RCC 7860 (cell line): ENCODE measurements around the gene MPRIP.

Source experiments
- DNase-seq: peaks from one replicate; pipeline ENCODE4 v3.0.0-alpha.2; 2015; ENCODE audit warnings: low spot score
- FAIRE-seq: peaks from 2 replicates; lab custom pipeline; 2012; peaks lifted over from hg19 to GRCh38; lab: Jason Lieb, UNC

Gene MPRIP

DNA sequence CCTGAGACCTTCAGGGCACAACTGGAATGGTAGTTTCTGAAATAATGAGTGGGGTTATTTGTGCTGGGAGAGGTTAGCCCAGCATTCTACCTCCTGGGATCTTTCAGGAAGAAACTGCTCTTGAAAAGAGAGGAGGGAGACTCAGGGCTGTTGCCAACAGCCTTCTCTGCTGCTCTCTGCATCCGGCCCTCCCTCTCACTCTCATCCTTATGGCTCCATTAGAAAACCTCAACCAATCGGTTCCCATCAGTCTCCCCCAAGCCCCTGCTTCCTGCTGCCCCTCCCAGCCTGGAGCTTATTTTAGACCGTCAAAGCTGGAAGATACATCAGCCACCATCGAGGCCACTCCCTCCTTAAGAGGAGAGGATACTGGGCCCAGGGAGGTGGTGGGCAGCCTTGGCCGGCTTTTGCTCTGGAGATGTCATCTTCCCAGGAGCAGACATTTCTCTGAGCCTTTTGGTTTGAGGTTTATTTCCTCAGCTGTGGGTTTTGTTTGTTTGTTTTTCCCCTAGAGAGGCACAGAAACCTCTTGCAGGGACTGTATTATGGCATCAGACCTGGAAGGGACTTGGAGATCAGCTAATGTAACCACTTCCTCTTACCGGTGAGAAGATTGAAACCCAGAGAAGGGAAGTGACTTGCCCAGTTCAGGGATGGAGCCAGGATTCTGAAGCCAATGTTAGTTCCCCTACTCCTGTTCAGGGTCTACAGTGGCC lies 2.7 kb downstream of the MPRIP start:
- FAIRE-seq (no peak), DNase-seq (peak; percentile 25)

DNA sequence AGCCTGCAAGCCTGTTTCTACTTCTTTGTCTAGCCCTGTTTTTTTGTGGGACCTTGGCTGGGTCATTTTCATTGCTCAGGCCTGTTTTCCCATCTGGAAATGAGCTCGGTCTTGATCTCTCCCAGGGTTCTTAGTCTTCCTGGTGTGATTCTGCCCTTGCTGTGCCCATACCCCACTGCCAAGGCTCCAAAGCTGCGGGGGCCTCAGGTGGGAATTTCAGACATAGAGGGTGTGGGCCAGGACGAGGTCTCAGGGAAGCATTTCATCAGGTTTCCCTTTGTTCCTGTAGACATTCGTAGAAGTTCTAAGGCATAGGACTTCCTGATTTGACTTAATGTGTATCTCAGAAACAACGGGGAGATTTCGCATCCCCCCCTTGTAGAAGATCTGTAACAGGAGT lies 5.8 kb downstream of the MPRIP start:
- DNase-seq: no peak
- FAIRE-seq: no peak

DNA sequence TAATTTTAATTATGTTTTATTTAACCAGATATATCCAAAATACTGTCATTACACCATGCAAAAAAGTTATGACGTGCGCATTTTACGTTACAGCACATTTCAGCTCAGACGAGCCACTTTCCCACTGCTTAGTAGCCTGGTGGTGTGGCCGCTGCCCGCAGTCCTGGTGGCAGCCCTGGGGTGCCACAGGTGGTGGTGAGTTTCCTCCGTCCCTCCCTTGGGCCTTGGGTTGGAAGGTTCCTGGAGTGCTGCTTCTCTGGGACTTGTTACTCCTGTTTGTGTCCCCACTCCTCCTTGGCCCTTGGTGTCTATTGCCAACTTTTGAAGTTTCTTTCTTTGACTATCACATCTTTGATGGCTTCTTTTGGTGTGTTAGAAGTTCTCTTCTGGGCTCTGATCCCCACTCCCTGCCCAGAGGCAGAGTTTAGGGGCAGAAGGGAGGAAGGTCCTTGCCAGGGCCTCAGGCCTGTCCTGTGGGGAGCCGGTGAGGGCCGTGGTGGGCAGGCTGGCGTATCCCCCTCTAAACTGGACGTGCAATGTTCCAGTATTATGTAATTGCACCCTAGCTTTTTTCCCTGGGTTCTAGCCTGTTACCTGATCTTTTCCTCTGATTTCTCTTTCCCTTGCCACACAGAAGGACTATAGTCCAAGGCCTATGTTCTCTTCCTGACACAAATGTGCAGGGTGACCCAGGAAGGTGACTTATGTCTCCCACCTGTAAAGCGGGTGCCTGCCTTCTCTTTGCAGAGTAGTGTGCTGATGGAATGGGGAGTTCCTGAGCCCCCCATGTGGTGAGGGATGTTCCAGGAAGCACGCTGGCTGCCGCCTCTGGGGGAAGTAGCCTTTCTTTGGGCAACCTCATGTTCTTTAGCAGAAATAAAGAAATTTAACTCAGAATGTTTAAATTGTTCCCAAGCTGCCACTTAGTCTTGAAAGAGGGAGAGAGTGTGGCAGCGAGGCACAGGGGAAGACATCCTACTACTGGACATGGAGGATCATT lies 8.4 kb downstream of the MPRIP start:
- no peak for FAIRE-seq
- no peak for DNase-seq

DNA sequence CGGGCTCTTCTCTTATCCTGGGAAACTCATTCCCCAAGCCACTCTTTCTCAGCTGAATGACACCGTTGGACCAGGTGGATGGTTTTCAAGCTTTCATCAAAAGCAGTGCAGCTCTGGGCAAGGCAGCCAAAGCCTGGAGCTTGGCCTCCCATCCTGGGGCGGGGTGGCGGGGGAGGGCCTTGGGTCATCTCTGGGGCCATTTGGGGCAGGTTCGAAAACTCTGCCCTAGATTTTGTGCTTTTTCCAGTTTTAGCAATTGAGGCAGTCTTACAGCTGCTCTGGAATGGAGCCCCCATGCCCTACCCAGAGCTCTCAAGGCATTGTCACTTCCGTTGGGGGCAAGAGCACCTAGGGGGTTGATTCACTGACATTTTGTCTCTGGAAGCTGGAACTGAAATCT lies 9.1 kb downstream of the MPRIP start:
- DNase-seq (no peak), FAIRE-seq (no peak)

DNA sequence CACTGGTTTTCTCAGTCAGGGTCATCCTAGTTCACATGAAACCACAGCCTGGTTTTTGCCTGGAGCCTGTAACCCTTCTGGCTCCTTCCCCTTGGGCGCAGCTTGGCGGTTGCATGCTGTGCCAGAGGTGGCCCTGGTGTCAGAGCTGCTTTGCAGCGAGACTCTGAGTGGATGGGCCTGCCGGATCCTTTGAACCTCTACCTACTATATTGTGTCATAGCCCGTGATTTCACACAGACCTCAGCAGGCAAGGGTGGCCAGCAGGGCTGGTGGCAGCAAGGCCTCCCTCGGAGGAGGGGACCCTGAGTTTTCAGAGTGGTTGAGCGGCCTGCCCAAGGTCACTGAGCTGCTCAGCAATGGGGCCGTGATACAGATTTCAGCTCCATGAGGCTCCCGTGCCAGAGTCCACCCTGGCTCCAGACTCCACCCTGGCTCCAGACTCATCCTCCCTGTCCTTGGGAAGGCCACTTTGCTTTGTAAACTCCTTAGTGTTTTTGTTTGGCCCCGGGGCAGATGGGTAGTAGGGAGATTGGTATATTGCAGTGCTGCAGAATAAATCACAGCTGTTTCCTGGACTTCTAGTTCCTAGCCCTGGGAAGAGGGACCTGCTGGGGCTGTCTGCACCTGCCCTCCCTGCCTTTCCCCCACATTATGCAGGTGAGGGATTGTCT lies 9.7 kb downstream of the MPRIP start:
- no peak for FAIRE-seq
- DNase-seq: no peak

DNA sequence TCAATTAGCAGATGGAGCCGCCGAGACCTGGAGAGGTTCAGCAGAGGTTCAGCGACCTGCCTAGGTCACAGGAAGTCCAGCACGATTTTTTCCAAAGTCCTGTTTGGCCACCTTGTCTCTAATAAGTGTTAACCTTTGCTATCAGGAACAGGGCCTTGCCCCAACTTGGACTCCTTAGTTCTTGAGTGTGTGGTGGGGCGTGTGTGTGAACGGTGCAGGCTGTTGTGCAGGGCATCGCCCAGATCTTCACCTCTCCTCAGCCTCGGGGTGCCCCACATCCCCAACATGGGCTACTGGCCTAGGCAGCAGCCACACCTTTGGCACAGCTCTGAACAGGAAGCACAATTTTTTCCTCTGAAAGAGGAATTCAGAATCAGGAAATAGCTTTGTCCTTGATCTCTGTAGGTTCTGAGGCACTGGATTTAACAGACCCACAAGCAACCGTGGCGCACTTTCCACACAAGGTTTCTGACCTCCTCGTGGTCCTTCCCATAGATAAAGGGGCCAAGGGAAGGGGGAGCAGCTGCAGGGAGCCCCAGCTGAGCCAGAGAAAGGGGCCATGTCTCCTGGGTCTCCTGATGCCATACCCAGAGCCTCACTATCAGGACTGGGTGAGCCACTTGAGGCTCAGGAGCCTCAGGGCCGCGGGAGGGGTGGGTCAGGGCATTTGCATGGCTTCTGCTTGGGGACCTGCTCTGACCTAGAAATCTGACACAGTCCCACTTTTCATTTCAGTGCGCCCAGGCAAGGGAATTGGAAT lies 10.4 kb downstream of the MPRIP start:
- DNase-seq (no peak), FAIRE-seq (no peak)

DNA sequence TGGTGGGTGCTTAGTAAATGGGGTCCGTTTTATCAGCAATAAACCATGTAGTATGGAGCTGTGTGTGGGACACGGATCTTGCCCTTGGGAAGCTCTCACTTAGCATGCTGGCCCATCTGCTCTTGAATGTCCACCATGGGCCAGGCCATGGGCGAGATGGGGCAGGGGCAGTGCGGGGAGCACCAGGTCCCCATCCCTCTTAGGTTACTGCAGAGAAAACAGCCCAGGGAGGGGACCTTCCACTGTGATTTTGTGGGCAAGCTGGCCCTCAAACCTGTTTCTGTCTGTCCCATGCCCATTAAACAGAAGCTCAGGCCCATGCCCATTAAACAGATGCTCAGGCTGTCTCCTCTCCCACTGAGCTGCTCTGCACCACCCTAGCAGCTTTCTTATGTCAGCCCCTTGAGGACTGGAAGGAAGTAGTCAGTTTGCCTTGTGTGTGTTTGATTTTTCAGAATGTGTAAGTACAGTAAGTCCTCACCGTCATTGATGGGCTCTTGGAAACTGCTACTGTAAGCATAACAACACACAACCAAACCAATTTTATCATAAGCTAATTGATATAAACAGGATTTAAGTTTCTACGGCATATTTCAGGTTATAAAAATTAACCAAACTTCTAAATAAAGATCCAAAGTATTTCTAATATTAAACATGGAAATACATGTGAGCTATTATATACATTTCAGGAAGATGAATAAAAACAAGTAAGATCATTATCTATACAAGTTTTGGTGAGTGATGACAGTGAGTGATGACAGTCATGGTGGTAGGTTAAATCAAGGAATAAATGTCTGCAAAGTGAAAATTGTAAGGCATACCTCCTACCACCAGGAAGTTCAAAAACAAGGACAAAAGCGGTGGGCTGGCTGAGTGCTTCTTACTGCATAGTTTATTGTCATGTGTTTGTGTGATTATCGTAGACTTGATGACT lies 11.5 kb downstream of the MPRIP start:
- DNase-seq (no peak), FAIRE-seq (no peak)

DNA sequence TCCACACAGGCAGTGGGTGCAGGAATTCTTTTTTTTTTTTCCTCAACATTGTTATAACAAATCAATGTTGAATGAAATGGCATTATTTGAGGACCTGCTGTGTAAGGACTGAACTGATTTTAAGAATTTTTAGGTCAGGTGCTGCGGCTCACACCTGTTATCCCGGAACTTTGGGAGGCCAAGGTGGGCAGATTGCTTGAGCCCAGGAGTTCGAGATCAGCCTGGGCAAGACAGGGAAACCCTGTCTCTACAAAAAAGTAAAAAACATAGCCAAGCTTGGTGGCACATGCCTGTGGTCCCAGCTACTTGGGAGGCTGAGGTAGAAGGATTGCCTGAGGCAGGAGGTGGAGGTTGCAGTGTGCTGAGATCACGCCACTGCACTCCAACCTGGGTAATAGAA lies 12.4 kb downstream of the MPRIP start:
- FAIRE-seq: no peak
- no peak for DNase-seq

DNA sequence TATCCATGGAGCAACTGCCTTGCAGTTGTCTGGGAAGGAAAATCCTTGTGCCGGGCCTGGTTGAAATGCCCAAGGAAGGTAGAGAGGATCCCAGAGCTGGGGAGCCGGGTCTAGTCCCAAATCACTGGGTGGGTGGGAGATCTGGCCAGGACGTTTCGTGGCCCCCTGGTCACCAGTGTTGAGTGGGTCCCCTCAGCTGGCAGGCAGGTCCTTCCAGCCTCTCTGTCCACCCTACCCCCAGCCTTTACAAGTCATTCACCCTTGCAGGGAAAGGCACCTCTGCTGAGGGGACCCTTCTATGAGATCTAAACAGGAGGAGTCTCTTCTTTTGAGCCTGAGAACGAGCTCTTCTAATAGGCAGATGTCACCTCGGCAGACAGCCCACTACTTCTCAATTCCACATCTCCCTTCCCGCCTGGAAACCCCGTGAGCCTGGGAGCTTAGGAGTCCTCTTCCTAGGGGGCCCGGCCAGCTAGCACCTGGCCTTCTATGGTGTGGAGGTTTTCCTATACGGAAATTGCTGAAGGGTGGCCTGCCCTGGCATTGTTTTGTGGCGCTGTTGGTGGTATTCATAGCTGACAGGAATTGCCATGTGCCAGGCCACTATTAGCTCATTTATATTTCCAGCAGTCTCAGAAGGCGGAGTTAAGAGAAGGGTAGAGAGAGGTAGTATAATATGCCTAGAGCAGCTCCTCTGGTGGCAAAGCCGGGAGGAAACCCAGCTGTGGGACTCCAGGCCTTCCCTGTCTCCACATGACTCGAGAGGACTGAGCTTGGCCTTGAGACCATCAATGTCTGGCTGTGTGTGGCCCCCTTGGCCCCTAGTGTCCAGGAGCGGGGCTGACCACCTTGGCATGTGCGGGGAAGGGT lies 13.3 kb downstream of the MPRIP start:
- no peak for FAIRE-seq
- DNase-seq: no peak

DNA sequence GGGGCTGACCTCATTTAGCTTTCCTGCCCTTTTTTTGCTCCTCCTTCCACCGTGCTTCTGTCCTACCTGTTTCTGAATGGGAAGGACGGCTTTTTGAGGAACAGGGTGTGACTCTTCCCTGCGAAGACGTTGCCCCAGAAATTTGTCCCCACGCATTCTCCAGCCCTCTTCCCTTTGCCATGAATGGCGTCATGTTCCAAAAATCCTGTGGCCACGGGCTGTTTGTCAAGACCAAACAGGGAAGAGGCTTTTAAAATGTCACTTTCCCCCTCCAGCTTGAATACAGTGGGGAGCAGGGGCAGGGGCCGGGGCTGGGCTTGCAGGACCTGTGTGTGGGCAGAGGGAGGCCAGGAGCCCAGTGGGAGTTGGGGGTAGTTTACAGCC lies 13.9 kb downstream of the MPRIP start:
- FAIRE-seq (no peak), DNase-seq (no peak)

DNA sequence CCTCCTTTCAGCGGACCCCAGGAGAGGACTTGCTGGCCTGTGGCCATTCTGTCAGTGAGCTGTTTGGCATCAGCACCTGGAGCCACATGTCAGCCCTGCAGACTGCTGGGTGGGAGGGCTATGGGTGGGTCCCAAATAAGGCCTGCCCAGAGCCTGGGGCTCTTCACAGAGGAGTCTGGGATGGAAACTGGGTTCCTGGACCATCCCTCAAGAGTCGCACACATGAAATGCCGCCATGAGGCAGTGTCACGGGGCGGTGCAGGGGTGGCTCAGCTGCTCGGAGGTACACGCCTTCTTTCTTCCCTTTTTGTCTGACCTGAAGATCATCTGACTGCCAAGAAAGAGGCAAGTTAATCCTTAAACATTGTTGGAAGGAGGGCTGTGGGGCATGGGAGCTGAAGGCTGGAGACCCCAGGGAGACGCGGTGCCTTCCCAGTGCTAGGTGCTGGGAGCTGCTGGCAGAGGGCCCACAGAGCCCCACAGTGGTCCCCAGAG lies 14.8 kb downstream of the MPRIP start:
- DNase-seq (no peak), FAIRE-seq (no peak)

DNA sequence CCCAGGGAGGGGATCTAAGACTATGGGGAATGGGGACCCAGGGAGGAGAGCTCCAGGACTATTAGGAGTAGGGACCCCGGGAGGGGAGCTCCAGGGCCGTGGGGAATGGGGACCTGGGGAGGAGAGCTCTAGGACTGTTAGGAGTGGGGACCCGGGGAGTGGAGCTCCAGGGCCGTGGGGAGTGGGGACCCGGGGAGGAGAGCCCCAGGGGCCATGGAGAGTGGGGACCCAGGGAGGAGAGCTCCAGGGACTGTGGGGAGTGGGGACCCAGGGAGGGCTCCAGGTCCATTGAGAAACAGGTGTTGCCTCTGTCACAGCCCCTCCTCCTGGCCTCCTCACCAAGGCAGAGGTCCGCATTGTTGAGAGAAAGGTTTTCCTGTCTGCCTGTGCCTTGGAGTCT lies 16.0 kb downstream of the MPRIP start:
- DNase-seq (no peak), FAIRE-seq (no peak)

DNA sequence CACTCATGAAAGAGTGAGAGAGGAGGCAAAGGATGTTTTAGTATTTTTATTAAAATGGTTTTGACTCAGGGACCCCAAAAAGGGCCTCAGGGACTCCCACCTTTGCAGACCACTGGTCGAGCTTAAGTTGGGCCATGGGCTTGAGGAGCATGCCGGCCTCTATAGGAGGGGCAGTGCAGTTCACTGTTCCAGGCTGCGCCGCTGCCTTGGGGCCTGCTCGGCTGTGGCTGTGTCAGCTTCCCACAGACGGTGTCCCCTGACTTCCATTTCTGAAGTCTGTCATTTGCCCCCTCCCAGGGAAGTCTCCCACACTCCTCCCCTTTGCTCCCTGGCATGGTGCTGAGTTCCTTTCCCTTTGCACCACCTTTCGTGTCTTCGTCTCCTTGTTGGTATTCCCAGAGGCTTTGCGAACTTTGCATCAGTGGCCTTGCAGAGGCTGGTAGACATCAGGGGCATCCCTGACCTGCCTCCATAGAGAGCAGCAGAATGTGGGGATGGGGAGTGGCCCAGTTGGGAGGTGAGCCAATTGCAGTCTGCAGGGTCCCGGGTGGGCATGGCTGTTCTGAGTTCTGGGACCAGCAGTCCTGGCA lies 17.1 kb downstream of the MPRIP start:
- no peak for DNase-seq
- FAIRE-seq: no peak

DNA sequence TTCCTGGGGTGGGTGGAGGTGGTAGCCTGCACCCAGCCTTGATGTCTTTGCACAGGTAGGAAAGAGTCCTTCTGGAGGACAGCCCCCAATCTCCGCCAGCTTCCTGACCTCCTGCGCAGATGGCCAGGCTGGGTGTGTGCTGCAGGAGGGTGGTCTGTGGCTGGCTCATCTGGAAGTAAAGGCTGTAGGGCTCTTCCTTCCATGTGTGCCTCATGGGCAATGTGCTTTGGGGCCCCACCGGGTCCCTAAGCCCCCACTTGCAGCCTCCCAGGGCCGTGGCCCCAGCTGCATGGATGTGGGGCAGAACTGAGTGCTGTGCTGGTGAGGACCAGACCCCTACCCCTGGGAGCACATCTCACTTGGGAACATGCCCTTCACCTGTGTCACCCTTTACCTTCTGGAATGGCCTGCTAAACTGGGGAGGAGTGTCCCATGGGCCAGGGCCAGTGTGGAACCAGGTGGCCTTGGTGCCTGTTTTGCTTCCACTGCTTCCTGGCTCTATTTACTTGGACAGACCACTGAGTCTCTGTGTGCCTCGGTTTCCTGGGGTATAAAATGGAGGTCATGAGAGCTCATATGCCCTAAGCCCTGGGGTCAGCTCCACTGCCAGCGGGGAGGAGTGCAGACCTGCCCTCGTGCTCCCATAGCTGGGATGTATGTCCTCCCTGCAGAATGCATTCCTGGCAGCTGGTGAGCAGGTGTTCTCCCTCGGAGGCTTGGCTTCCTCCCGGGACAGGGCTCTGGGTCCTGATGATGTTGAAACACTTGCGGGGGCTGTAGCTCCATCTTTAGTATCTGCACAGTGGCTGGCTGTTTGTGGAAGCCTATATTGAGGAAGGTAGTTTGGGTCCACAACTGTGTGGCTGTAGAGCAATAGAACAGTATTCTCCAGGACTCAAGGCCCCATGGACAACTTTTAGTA lies 18.0 kb downstream of the MPRIP start:
- FAIRE-seq (no peak), DNase-seq (no peak)

DNA sequence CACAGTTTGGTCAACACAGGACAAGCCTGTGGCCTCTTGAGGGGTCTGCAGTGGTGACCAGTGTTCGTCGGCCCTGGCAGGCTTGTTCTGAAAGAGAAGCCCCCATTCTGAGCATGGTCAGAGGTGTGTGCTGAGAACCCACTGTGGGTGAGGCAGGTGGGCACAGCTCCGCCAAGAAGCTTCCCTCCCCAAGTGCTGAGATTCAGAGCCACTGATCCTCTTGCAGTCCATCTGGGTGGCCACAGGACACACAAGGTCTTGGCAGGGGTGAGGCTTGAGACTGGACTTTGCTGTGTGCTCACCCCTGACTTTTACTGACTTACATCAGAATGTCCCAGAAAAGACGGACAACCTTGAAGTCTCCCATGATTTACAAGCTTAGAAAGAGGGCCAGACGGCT lies 18.7 kb downstream of the MPRIP start:
- FAIRE-seq (no peak), DNase-seq (no peak)

DNA sequence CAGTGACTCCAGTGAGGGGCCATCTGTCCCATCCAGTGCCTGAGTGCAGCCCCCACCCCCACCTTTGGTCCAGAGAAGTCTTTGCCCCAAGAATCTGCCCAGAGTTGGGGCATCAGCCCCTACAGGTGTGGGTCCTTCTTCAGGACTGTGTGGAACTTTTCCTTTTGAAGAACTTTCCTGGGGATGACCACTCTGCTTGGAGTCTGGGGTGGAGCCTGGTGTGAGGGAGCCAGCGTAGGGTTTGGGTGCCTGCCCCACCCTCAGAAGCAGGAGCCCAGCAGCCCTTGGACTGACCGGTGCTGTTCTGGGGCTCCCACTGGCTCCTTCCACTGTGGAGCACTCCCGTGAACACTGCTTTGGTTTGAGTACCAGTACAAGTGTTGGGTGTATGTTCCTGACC lies 19.3 kb downstream of the MPRIP start:
- DNase-seq (no peak), FAIRE-seq (no peak)

DNA sequence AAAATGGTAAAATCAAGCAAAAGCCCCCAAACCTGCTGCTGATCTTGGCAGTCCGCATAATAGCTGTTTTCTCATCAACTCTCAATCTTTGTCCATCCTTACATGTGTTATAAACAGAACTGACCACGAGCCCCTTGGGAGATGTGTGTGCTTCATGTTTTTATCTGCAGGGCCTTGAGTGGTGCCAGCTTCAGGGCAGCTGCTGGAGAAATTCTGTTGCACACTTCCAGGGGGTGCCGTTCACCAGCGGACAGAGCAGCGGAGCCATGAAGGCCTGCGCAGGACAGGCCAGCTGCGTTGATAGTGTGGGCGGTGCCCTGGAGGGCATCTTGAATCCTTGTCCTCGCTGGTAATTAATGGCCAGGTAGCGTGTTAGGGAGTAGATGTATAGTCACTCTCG lies 20.1 kb downstream of the MPRIP start:
- DNase-seq: no peak
- no peak for FAIRE-seq
